Tongue (tissue), 3 donors: Measurements from ENCODE around the gene CD3D. TPM values are rescaled to one million over a fixed set of nuclear protein-coding genes. Genes with fewer than 3 reads are reported as not detected.

Source experiments
- DNase-seq: peaks from one replicate; pipeline ENCODE4 v3.0.0-alpha.2; 2015
- small RNA-seq: library from RNA; depleted of rRNA; stranded (forward); fragments of <200 nt; gene quantifications from one replicate; pipeline ENCODE3, GENCODE V24; 2014; ENCODE audit warnings: low replicate concordance
- total RNA-seq: library from RNA; depleted of rRNA; stranded (reverse); fragments of >200 nt; gene quantifications from one replicate; pipeline ENCODE4 v1.2.3, GENCODE V29; 2014

The CD3D gene
- total RNA-seq, 1 donor from 2014 or later: not detected

DNA sequence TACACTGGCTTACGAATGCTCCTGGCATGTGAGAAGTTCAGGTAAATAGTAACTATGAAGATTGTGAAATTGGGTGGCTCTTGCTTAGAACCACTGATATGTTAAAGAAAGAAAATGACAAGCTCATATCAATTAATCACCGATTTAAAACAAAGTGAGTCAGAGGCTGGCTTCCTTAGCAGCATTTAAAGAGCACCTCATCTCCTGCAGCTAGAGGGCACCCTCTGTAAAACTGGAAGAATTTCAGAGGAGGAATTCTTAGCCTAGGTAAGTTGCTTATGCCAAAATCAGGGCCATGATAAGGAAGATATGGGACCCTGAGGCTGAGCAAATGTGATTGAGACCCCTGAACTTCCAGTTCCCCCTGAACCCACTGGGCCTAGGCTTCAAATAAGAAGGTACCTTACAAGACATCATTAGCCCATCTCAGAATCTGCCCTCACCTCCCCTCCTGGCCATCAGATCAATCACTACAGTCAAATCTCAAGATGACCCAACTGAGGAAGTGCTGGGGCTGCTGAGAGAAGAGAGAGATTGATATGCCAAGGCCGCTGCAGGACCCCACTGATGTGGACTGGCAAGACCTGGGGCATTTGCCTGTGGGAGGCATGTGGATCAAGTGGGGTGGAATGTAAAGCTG is 46.6 kb downstream of the CD3D start:
- peak; percentile 22 for DNase-seq

DNA sequence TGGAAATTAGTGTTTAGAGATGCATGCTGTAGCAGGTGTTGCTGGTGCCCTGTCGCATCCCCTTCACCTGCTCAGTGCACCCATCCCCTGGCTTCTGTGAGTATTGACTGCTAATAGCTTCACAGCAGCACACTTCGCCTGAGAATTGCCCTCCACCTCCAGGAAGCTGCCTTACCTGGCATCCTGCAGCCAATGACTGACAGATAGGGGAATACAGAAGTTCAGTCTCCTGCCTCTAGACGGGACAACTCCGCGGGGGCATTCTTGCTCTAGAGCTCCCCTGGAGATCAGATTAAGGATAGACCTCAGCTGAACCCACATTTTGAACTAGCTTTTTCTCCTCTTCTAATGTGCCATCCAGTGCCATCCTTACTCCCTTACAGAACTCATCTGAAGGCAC is 47.3 kb downstream of the CD3D start:
- DNase-seq: no peak

DNA sequence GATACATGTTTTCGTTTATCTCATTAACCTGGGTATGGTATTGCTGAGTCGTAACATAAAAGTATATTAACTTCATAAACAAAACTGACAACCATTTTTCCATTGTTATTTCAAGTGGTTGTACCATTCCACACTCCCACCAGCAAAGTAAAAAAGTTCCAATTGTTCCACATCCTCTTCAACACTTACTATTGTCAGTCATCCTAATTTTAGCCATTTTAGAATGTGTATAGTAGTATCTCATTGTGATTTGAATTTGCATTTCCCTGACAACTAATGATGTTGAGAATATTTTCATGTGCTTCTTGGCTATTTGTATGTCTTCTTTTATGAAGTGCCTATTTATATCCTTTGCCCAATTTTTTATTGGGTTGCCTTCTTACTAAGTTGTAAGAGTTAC is 48.5 kb downstream of the CD3D start:
- no peak for DNase-seq

DNA sequence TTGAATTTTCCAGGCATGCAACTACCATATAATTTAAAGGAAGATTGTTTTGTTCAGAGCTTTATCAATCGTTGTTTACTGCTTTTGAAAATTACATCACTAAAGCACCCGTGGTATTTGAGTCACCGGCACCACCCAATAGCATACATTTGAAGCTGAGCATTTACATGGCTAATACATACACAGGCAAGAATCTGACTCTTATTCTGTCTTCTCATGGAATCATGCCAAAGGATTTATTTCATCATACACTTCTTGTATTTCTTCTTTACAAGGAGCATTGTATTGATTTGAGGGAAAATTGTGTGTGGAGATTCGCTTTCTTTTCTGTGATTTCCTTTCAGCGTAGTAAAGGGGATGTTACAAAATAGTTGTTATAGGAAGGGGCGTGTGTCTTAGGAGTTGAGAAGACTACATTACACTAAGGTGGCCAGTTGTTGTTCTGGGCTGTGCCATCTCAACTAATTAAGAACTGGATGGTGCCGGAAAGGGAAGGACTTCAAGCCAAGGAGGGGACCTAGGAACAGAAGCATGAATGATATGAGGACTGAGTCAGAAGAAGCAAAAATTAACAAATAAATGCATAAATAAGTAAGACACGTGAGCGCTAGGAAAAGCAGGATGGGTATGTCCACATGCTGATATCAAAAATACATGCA is 50.9 kb downstream of the CD3D start:
- no peak for DNase-seq

DNA sequence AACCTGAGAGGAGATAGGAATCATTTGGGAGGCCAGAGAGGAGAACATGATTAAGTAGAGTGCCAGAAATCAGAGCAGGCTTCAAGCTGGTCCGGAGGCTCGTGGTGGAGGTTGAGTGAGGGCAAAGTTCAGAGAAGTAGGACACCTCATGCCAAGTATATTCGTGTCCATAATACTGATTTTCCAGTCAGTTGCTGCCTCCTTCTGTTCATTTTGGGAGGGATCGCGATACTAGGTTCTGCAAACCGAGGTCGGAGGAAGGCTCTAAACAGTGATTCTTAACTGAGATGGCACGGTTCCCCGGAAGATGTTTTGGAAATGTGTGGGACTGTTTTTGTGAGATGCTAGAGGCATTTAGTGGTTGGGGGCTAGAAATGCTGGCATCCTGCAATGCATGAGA is 51.6 kb downstream of the CD3D start:
- DNase-seq: peak; percentile 38

DNA sequence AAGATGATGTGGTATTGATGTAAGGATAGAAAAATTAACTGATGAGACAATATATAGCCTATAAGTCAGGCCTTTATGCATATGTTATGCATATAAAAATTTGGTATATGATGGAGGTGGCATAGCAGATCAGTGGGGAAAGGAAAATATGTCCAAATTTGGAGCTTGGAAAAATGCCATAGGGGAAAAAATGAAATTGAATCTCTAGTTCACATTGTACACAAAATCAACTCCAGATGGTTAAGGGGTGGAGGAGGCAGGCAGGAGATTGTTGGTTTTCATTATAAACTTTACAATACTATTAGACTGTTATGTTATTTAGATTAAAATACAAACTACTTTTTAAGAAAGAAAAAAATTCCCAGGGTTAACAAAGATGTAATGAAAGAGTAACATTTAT is 53.1 kb downstream of the CD3D start:
- peak; percentile 27 for DNase-seq

Small RNA genes lying within 50 kb of the gene (small RNA-seq; reads per million reads assigned to genes)
- gene AP001582.1: not detected

Other genes with a start within 250 kb of the CD3D start
- gene SCN4B, start 189.9 kb downstream of the CD3D start, total RNA-seq: 4.1 TPM
- 12.0 TPM for gene SCN2B, start 166.1 kb downstream of the CD3D start, total RNA-seq
- gene JAML, start 117.7 kb downstream of the CD3D start, total RNA-seq: 9.7 TPM
- 3.0 TPM for gene MPZL3, start 90.3 kb downstream of the CD3D start, total RNA-seq
- 27.2 TPM for gene MPZL2, start 78.4 kb downstream of the CD3D start, total RNA-seq
- gene CD3E, start 38.0 kb downstream of the CD3D start, total RNA-seq: not detected
- 1.1 TPM for gene CD3G, start 1.6 kb upstream of the CD3D start, total RNA-seq
- gene UBE4A, start 16.9 kb upstream of the CD3D start, total RNA-seq: 34.8 TPM
- gene ATP5MG, start 58.9 kb upstream of the CD3D start, total RNA-seq: 77.5 TPM
- gene KMT2A, start 93.8 kb upstream of the CD3D start, total RNA-seq: 64.5 TPM
- 2.4 TPM for gene TTC36, start 184.8 kb upstream of the CD3D start, total RNA-seq
- gene TMEM25, start 188.5 kb upstream of the CD3D start, total RNA-seq: 24.9 TPM
- gene IFT46, start 223.2 kb upstream of the CD3D start, total RNA-seq: 23.2 TPM
- gene ARCN1, start 229.7 kb upstream of the CD3D start, total RNA-seq: 128 TPM